ENCODE measurements around the gene NPPB.
"Not testable (repeated sequence)": the region's sequence is repeated elsewhere in the genome, so short reads cannot be mapped to it uniquely, and the experiment has no call there.

NPPB gene

GRCh38 chr1:11858613-11858967, at the start of gene NPPB:
TSS of gene NPPB (minus strand) at chr1:11858945. CDS start at chr1:11858833, 112 bp downstream.
- DNase-seq (ENCODE audit: low spot score) = no peak

DNA sequence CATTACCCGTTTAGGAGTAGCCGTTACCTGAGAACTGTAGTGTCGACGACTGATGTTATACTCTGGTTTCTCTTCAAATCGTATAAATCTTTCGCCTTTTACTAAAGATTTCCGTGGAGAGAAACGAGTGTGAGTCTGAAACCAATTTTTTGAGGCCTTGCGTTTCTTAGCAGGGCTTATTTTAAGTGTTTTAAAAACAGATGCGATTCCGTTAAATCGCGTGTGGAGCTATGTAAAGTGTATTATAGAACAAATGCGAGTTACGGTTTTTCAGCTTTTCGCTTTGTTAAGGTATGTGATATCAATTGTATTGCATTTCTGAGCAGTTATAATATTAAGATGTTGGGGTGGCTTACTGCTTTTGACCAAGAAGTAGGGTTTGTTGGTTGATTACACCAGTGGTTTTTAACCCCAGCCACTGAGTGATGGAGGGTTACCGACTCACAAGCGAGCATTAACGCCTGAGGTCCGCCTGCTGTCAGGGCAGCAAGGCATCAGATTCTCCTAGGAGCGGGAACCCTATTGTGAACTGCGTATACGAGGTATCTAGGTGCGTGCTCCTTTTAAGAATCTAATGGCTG, 49.4 kb upstream of the NPPB start:
- DNase-seq (ENCODE audit: low spot score) = peak; percentile 93

- DNase-seq (ENCODE audit: low spot score) = peak; percentile 91
Observed at GRCh38 chr1:11907275-11908094, 48.7 kb upstream of the NPPB start.

DNA sequence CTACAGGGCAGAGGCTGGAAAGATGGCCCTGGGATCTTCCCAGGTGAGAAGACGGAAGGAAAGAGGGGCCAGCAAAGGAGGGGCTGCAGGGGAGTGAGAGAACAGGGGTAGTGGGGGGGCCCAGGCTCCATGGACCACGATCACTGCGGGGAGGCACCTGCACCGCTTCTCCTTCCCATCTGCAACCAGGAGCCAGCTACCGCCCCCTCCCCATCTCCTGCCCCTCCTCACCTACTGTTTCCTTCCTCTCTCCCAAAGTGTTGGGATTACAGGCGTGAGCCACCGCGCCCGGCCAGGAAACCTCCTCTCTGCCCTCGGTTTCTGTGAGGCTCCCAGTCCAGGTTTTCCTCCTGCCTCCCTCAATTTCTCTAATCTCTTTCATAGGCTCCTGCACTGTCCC, 48.1 kb upstream of the NPPB start:
- no peak for DNase-seq (ENCODE audit: low spot score)

DNA sequence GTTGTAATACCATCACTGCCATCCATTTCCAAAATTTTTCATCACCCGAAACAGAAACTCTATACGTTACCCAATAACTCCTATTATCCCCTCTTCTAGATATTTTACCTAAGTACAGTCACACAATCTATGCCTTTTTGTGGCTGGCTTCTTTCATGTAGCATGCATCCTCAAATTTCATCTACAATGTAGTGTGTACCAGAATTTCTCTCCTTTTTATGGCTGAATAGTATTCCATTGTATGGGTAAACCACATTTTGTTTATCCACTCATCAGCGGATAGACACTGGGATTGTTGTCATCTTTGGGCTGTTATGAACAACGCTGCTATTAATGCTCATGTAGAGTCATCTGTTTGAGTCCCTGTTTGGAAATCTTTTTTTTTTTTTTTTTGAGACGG, 46.2 kb upstream of the NPPB start:
- no peak for DNase-seq (ENCODE audit: low spot score)

DNA sequence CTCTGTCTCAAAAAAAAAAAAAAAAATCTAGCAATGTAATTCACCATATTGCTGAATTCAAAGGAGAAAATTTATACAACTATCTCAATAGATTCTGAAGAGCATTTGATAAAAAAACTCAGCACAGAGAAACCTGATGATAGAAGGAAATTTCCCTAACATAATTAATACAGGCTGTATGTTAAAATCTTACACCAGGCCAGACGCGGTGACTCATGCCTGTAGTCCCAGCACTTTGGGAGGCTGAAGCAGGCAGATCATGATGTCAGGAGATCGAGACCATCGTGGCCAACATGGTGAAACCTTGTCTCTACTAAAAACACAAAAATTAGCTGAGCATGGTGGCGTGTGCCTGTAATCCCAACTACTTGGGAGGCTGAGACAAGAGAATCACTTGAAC, 45.4 kb upstream of the NPPB start:
- not testable (repeated sequence) for DNase-seq (ENCODE audit: low spot score)

DNA sequence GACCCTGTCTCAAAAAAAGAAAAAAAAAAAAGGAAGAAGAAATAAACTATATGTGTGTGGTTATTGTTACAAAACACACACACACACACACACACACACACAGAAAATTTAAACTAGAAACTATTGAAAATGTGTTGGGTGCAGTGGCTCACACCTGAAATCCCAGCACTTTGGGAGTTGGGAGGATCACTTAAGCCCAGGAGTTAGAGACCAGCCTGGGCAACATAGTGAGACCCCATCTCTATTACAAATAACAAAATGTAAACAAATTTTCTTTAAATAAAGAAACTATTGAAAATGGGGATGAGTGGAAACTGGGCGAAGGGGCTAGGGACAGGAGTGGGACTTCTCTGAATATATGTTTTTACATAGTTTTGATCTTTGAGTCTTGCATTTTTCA, 44.5 kb upstream of the NPPB start:
- no peak for DNase-seq (ENCODE audit: low spot score)

- DNase-seq (ENCODE audit: low spot score) = not testable (repeated sequence)
Observed at GRCh38 chr1:11901446-11901845, 42.7 kb upstream of the NPPB start.

DNA sequence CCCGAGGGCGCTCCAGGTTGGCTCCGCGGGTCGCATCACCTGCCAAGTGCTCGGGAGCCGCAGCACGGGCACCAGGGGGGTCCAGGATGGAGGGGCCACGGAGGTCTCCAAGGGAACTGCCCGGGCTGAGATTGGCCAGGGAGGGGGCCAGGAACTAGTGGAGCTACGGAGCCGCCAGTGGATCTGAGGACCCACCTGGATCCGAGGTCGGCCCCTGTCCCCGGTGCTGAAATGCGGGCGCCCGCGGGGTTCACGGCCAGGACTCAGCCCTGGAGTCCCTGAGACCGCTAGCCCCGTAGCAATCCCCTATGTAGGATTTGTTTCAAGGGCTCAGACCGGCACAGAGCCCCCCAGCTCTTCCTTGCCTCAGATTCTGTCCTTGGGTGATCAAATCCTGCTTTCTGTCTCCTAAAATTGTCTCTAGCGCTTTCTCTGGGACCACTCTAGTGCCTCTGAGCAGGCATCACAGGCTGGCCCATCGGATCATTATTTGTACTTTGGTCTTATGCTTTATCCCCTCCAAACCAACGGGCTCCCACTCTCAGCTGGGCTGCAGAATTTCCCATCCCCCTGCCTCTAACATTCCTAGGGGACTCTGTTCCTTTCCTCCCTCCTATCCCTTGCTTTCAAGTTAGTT, 40.2 kb upstream of the NPPB start:
- no peak for DNase-seq (ENCODE audit: low spot score)

GRCh38 chr1:11898086-11898785, 39.5 kb upstream of the NPPB start:
- no peak for DNase-seq (ENCODE audit: low spot score)

- DNase-seq (ENCODE audit: low spot score) = not testable (repeated sequence)
Observed at GRCh38 chr1:11894501-11894900, 35.8 kb upstream of the NPPB start.

DNA sequence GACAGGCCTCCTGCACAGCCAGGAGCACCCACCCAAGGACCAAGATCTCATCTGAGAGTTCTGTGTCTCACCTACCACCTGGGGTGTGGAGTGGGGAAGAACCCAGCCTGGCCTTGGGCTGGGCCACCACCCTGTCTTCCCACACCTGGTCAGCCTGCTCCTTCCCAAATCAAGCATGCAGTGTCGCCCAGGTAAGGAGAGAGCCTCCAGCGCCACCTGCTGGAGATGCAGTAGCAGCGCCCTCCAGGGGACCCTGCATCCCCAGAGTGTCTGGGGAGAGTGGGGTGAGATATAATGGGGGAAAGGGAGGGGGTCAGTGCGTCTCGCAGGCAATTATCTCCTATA, 35.1 kb upstream of the NPPB start:
- no peak for DNase-seq (ENCODE audit: low spot score)

DNA sequence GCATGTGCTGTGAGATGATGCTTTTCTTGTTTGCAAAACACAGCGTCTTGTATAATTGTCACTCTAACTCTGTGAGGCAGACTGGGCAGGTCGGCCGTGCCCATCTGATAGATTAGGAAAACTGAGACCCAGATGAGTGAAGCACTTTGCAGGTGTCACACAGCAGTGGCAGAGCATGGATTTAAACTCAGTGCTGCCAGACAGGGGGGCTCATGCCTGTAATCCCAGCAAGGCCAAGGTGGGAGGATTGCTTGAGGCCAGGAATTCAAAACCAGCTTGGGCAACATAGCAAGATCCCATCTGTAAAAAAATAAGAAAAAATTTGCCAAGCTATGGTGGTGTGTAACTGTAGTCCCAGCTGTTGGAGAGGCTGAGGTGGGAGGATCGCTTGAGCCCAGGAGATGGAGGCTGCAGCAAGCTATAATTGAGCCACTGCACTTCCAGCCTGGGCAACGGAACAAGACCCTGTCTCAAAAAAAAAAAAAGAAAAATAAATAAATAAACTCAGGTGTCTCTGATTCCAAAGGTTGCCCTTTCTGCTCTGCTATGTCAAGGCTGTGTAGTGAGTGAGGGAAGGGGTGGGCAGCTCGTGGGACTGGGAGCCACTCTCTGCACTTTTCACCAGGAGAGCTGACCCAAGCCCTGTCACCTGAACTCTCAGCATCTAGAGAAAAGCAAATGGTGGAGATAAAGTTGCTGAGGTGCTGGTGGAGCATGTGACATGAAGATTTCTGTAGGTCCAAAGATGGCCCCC, 32.9 kb upstream of the NPPB start:
- DNase-seq (ENCODE audit: low spot score) = no peak

GRCh38 chr1:11888877-11889208, 30.1 kb upstream of the NPPB start:
- no peak for DNase-seq (ENCODE audit: low spot score)

GRCh38 chr1:11888206-11888876, 29.6 kb upstream of the NPPB start:
- no peak for DNase-seq (ENCODE audit: low spot score)

DNA sequence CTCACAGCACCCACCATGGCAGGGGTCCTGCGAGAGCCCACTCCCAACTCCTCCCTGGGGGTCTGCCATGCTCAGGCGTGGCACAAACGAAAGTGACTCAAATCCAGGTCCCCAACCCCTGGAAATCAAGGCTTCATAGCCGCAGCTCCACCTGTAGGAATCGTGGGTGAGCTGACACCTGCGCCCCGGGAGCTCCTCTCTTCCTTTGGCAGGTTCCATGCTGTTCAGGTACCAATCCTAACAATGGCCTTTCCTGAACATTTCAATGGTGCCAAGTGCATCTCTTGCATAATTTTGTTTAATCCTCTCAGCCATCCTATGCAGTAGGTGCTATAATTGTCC, 28.9 kb upstream of the NPPB start:
- DNase-seq (ENCODE audit: low spot score) = no peak

GRCh38 chr1:11886986-11887665, 28.4 kb upstream of the NPPB start:
- no peak for DNase-seq (ENCODE audit: low spot score)

- DNase-seq (ENCODE audit: low spot score) = no peak
Observed at GRCh38 chr1:11885916-11886315, 27.2 kb upstream of the NPPB start.

DNA sequence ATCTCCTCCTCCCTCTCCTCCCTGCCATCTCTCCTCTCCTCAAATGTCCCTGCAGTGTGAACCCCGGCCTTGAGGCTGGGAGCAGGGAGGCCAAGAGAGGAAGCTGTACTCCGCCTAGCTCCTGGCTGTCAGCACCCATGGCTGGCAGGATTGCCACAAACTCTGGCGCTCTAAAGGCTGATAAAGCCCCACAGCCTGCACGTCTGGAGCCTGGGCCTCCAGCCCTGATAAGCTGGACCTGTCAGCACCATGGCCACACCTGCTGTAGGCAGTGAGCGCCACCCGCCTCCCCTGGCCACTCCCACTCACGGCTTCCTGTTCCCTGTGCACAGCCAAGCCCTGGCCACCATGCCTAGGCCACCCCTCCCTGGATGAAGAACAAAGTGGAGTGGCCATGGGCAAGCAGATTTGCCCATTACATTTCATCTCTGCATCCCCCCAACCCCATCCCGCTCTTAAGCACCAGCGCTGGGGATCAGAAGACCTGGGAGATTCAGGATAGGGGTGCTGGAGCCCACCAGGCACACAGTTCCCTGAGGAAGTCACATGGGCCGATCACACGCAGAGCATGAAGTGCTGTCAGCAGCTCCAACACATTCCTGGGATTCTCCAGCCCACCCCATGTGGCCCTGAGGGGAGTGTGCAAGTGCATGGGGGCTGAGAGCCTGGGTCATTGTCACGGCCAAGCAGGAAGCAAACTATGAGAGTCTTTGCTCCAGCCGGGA, 24.2 kb upstream of the NPPB start:
- no peak for DNase-seq (ENCODE audit: low spot score)

- no peak for DNase-seq (ENCODE audit: low spot score)
Observed at GRCh38 chr1:11881749-11882441, 23.1 kb upstream of the NPPB start.
